ENCODE data around the gene WLS.

GRCh38 chr1:68157416-68157815, 74.9 kb downstream of the WLS start:
- no peak for TF ChIP-seq EZH2 (IDR thresholded peaks at IDR 0.05; ENCODE audit: low read length, missing control alignments)
- TF ChIP-seq, protein P1, sequence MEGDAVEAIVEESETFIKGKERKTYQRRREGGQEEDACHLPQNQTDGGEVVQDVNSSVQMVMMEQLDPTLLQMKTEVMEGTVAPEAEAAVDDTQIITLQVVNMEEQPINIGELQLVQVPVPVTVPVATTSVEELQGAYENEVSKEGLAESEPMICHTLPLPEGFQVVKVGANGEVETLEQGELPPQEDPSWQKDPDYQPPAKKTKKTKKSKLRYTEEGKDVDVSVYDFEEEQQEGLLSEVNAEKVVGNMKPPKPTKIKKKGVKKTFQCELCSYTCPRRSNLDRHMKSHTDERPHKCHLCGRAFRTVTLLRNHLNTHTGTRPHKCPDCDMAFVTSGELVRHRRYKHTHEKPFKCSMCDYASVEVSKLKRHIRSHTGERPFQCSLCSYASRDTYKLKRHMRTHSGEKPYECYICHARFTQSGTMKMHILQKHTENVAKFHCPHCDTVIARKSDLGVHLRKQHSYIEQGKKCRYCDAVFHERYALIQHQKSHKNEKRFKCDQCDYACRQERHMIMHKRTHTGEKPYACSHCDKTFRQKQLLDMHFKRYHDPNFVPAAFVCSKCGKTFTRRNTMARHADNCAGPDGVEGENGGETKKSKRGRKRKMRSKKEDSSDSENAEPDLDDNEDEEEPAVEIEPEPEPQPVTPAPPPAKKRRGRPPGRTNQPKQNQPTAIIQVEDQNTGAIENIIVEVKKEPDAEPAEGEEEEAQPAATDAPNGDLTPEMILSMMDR (conservative IDR thresholded peaks at IDR 0.05 in 1 of 2, IDR thresholded peaks at IDR 0.05 in 1 of 2; ENCODE audit: low read depth in 1 of 2, low read length in 2 of 2): no peak

Measured in fibroblast of lung (primary cell).